Breast epithelium (tissue), 4 donors: ENCODE results near the gene TLCD1. TPM values are rescaled to one million over a fixed set of nuclear protein-coding genes. Genes with fewer than 3 reads are reported as not detected.

Experiments
- DNase-seq, 2 donors: peaks; one replicate each; pipeline ENCODE4 v3.0.0-alpha.2; 2019; ENCODE audit warnings: low spot score in 2 of 2
- H3K27ac ChIP-seq, 2 donors: fragments of 200-600 bp; sonication (generic) in 1 of 2; one replicate each; pipeline ENCODE4 v1.5.1; 2016 to 2019; ENCODE audit warnings: mild to moderate bottlenecking in 1 of 2
- H3K27me3 ChIP-seq, 2 donors: fragments of 200-600 bp; sonication (generic) in 1 of 2; one replicate each; pipeline versions ENCODE4 v1.5.1 to v1.6.0; 2017 to 2019; ENCODE audit warnings: control low read depth in 1 of 2, mild to moderate bottlenecking in 1 of 2
- H3K36me3 ChIP-seq: fragments of 200-600 bp; one replicate; pipeline ENCODE4 v1.5.1; 2019
- H3K4me1 ChIP-seq, 2 donors: fragments of 200-600 bp; sonication (generic); one replicate each; pipeline ENCODE4 v1.5.1; 2016 to 2019; ENCODE audit warnings: control low read depth in 1 of 2
- H3K4me3 ChIP-seq, 3 donors: fragments of 200-600 bp; sonication (generic); 1 replicate in 2 of 3; 2 replicates in 1 of 3; pipeline ENCODE4 v1.5.1; 2016 to 2019; ENCODE audit warnings: mild to moderate bottlenecking in 3 of 3, moderate library complexity in 2 of 3
- H3K9me3 ChIP-seq, 2 donors: fragments of 200-600 bp; sonication (generic) in 1 of 2; one replicate each; pipeline ENCODE4 v1.5.1; 2016 to 2019; ENCODE audit warnings: control low read depth in 1 of 2
- CTCF ChIP-seq, 3 donors: fragments of 450-650 bp; IDR thresholded peaks; one replicate each; pipeline ENCODE4 v1.5.1; 2016 to 2017; ENCODE audit warnings: antibody characterized with exemption in 3 of 3, mild to moderate bottlenecking in 3 of 3, moderate library complexity in 3 of 3
- POLR2A ChIP-seq: fragments of 450-650 bp; IDR thresholded peaks from one replicate; pipeline ENCODE4 v1.6.1; 2016; ENCODE audit warnings: antibody characterized with exemption, mild to moderate bottlenecking, moderate library complexity
- POLR2AphosphoS5 ChIP-seq, 3 donors: sonication (generic); formaldehyde crosslinking; IDR thresholded peaks; one replicate each; pipeline ENCODE4 v1.6.1; 2017; ENCODE audit warnings: antibody characterized with exemption in 3 of 3
- intact Hi-C: fragments of 100-400 bp; cut with DNase I; formaldehyde crosslinking; loops from one replicate; pipeline ENCODE4 v1.15.1; 2023; ENCODE audit warnings: low total_unique reads
- total RNA-seq, 3 donors: library from RNA; depleted of rRNA; stranded (reverse); fragments of >200 nt; gene quantifications; one replicate each; pipeline ENCODE4 v1.1.0, GENCODE V29; 2016

TLCD1 gene
- total RNA-seq, 3 donors from 2014 or later = 2.4 to 8.3 (median 3.9) TPM

- no peak for DNase-seq
- Histone ChIP-seq H3K4me3 (no peak overlapping the region), H3K27ac (no peak overlapping the region), H3K9me3 (no peaks in the 10 kb centered on the region), H3K4me1 (no peaks in the 10 kb centered on the region), H3K36me3 (peaks cover 22% of the 10 kb centered on the region), H3K27me3 (no peaks in the 10 kb centered on the region)
- TF ChIP-seq POLR2AphosphoS5 (IDR thresholded peaks at IDR 0.05) = no peak
- no peak for TF ChIP-seq CTCF (IDR thresholded peaks at IDR 0.05)
- TF ChIP-seq POLR2A = no peak
- intact Hi-C loops = no loop called here
Measured at GRCh38 chr17:28693869-28694268, 32.2 kb downstream of the TLCD1 start.

- Histone ChIP-seq H3K27me3 (no peaks in the 10 kb centered on the region), H3K4me1 (no peaks in the 10 kb centered on the region), H3K4me3 (no peak overlapping the region), H3K36me3 (peaks cover 14% of the 10 kb centered on the region), H3K9me3 (no peaks in the 10 kb centered on the region), H3K27ac (no peak overlapping the region)
- DNase-seq = no peak
- intact Hi-C loops = no loop called here
- no peak for TF ChIP-seq CTCF (IDR thresholded peaks at IDR 0.05)
- TF ChIP-seq POLR2AphosphoS5 (IDR thresholded peaks at IDR 0.05) = no peak
- TF ChIP-seq POLR2A = no peak
Measured at GRCh38 chr17:28689011-28689410, 37.0 kb downstream of the TLCD1 start.

- TF ChIP-seq POLR2AphosphoS5 (IDR thresholded peaks at IDR 0.05) = no peak
- no peak for TF ChIP-seq CTCF (IDR thresholded peaks at IDR 0.05)
- TF ChIP-seq POLR2A = no peak
- H3K27me3 ChIP-seq = no peaks in the 10 kb centered on the region
- DNase-seq = no peak
- intact Hi-C loops = no loop called here
- no peaks in the 10 kb centered on the region for H3K4me1 ChIP-seq
- no peaks in the 10 kb centered on the region for H3K9me3 ChIP-seq
- H3K27ac ChIP-seq = no peak overlapping the region
- no peak overlapping the region for H3K4me3 ChIP-seq
- H3K36me3 ChIP-seq = peaks cover 18% of the 10 kb centered on the region
Measured at GRCh38 chr17:28688481-28688880, 37.6 kb downstream of the TLCD1 start.

GRCh38 chr17:28686296-28686695 is 39.7 kb downstream of the TLCD1 start:
- H3K36me3 ChIP-seq = peaks cover 37% of the 10 kb centered on the region
- TF ChIP-seq CTCF (IDR thresholded peaks at IDR 0.05) = no peak
- no peak for TF ChIP-seq POLR2AphosphoS5 (IDR thresholded peaks at IDR 0.05)
- no peak for TF ChIP-seq POLR2A
- DNase-seq = no peak
- H3K27ac ChIP-seq = no peak overlapping the region
- H3K27me3 ChIP-seq = no peaks in the 10 kb centered on the region
- intact Hi-C loops = no loop called here
- no peak overlapping the region for H3K4me3 ChIP-seq
- no peaks in the 10 kb centered on the region for H3K9me3 ChIP-seq
- H3K4me1 ChIP-seq = no peaks in the 10 kb centered on the region

GRCh38 chr17:28685366-28685765 is 40.7 kb downstream of the TLCD1 start:
- DNase-seq = no peak

More at GRCh38 chr17:28685366-28685765, 40.7 kb downstream of the TLCD1 start:
- no peak overlapping the region for H3K27ac ChIP-seq
- H3K9me3 ChIP-seq = no peaks in the 10 kb centered on the region
- no peak overlapping the region for H3K4me3 ChIP-seq
- intact Hi-C loops = no loop called here
- TF ChIP-seq POLR2A = no peak
- no peak for TF ChIP-seq POLR2AphosphoS5 (IDR thresholded peaks at IDR 0.05)
- no peak for TF ChIP-seq CTCF (IDR thresholded peaks at IDR 0.05)
- H3K27me3 ChIP-seq = no peaks in the 10 kb centered on the region
- peaks cover 32% of the 10 kb centered on the region for H3K36me3 ChIP-seq
- H3K4me1 ChIP-seq = no peaks in the 10 kb centered on the region
